ENCODE data around the gene CEP85. TPM values are rescaled to one million over a fixed set of nuclear protein-coding genes. Genes with fewer than 3 reads are reported as not detected.

The CEP85 gene
- total and polyA plus RNA-seq, 9 of the 15 experiments (the other 6 are each of a cell fraction or from before 2014, with no cell fraction given) = 42.1 to 140 (median 92.6) TPM

- no peak for TF ChIP-seq RBM14 (IDR thresholded peaks at IDR 0.05; ENCODE audit: borderline replicate concordance, insufficient read depth, low read depth, low read length)
- peak in 1 of 2 experiments; percentile 64; a peak in 2 of 4 replicates for TF ChIP-seq RCOR1 (IDR thresholded peaks at IDR 0.05; ENCODE audit: borderline replicate concordance in 1 of 2, low read depth in 2 of 2, low read length in 2 of 2)
- TF ChIP-seq TSHZ1 (CRISPR knock-in tag; IDR thresholded peaks at IDR 0.05) = no peak
- TF ChIP-seq BMI1 (IDR thresholded peaks at IDR 0.05; ENCODE audit: low read length) = no peak
- TF ChIP-seq MAZ (CRISPR knock-in tag; conservative IDR thresholded peaks at IDR 0.05 in 1 of 2, IDR thresholded peaks at IDR 0.05 in 1 of 2) = no peak; a peak in 1 of 4 replicates
- TF ChIP-seq SREBF1 (IDR thresholded peaks at IDR 0.05; ENCODE audit: borderline replicate concordance, low read depth, low read length) = no peak
- TF ChIP-seq ZNF780A (CRISPR knock-in tag; IDR thresholded peaks at IDR 0.05) = no peak
- TF ChIP-seq ZNF589 (CRISPR knock-in tag; IDR thresholded peaks at IDR 0.05; ENCODE audit: low read depth) = peak; percentile 64; the same call in 1 of the 2 replicates
- TF ChIP-seq ZNF436 (CRISPR knock-in tag; IDR thresholded peaks at IDR 0.05) = no peak
- no peak for TF ChIP-seq GABPB2 (CRISPR knock-in tag; conservative IDR thresholded peaks at IDR 0.05)
- no peak for TF ChIP-seq ATF2 (CRISPR knock-in tag; IDR thresholded peaks at IDR 0.05)
- TF ChIP-seq FUS (optimal IDR thresholded peaks at IDR 0.05; ENCODE audit: low read depth, low read length) = no peak
- TF ChIP-seq TSC22D4 (tag; IDR thresholded peaks at IDR 0.05) = no peak
- TF ChIP-seq ATF6 (CRISPR knock-in tag; IDR thresholded peaks at IDR 0.05) = 0 out of 2 replicates have a peak, but pooled peaks have one; percentile 49
- TF ChIP-seq ZNF778 (CRISPR knock-in tag; IDR thresholded peaks at IDR 0.05) = no peak
- TF ChIP-seq THRAP3 (IDR thresholded peaks at IDR 0.05; ENCODE audit: borderline replicate concordance) = no peak; the same call in 1 of the 2 replicates
- no peak for TF ChIP-seq EWSR1 (IDR thresholded peaks at IDR 0.05; ENCODE audit: borderline replicate concordance, low read depth, partially characterized antibody)
- no peak for TF ChIP-seq POLR2A (conservative IDR thresholded peaks at IDR 0.05)
- peak; percentile 92 for TF ChIP-seq RAD51 (IDR thresholded peaks at IDR 0.05; ENCODE audit: borderline replicate concordance, low read depth)
- TF ChIP-seq FOXP1 (CRISPR knock-in tag; IDR thresholded peaks at IDR 0.05) = no peak
These were observed 41.8 kb downstream of the CEP85 start (continued) for GRCh38 chr1:26275580-26276431.

Data from K562 (cell line).